Suprapubic skin (tissue), 3 donors: ENCODE measurements around the gene SLC29A2.

Experiments used
- CTCF ChIP-seq, 2 donors: fragments of 200-600 bp in 1 of 2; fragments of 450-650 bp in 1 of 2; sonication (generic) in 1 of 2; IDR thresholded peaks; one replicate each; pipeline ENCODE4 v1.5.1; 2016 to 2019; ENCODE audit warnings: antibody characterized with exemption in 2 of 2, mild to moderate bottlenecking in 1 of 2, moderate library complexity in 1 of 2
- EP300 ChIP-seq: sonication (generic); formaldehyde crosslinking; IDR thresholded peaks from one replicate; pipeline ENCODE4 v1.6.1; 2017; ENCODE audit warnings: antibody characterized with exemption

GRCh38 chr11:66330931-66331330 is 40.6 kb downstream of the SLC29A2 start:
- TF ChIP-seq EP300 (no peak), CTCF (IDR thresholded peaks at IDR 0.05) (no peak)
